Stimulated activated naive CD8-positive, alpha-beta T cell treated with anti-CD3 and anti-CD28 coated beads, Interleukin-15, Interleukin-2, amounts not matched to agents 100 ng/mL and 50 ng/mL, for 24 hours (primary cell): ENCODE measurements around the gene MATN3.

Experiments used
- H3K27ac Mint-ChIP-seq: one replicate; pipeline ENCODE4 v1.8.0; 2021; ENCODE audit warnings: mild to moderate bottlenecking, mixed read lengths
- H3K27me3 Mint-ChIP-seq: one replicate; pipeline ENCODE4 v1.8.0; 2021; ENCODE audit warnings: mixed read lengths
- H3K36me3 Mint-ChIP-seq: one replicate; pipeline ENCODE4 v1.8.0; 2021; ENCODE audit warnings: low read depth, mixed read lengths
- H3K4me1 Mint-ChIP-seq: one replicate; pipeline ENCODE4 v1.8.0; 2021; ENCODE audit warnings: low read depth, mixed read lengths
- H3K4me3 Mint-ChIP-seq: one replicate; pipeline ENCODE4 v1.8.0; 2021; ENCODE audit warnings: mild to moderate bottlenecking, mixed read lengths
- H3K9me3 Mint-ChIP-seq: one replicate; pipeline ENCODE4 v1.8.0; 2021; ENCODE audit warnings: mixed read lengths

The MATN3 gene

GRCh38 chr2:19991895-19992294, 20.6 kb downstream of the MATN3 start:
- no peaks in the 10 kb centered on the region for H3K9me3 Mint-ChIP-seq
- peaks cover 30% of the 10 kb centered on the region for H3K4me1 Mint-ChIP-seq
- H3K27me3 Mint-ChIP-seq: peaks cover 23% of the 10 kb centered on the region
- H3K4me3 Mint-ChIP-seq: no peak overlapping the region
- peaks cover 6% of the 10 kb centered on the region for H3K36me3 Mint-ChIP-seq
- no peak overlapping the region for H3K27ac Mint-ChIP-seq

GRCh38 chr2:19990416-19990728, 22.1 kb downstream of the MATN3 start:
- Mint-ChIP-seq H3K9me3 (no peaks in the 10 kb centered on the region), H3K27me3 (peaks cover 23% of the 10 kb centered on the region), H3K4me3 (peak overlapping the region; percentile 94), H3K36me3 (peaks cover 15% of the 10 kb centered on the region), H3K27ac (peak overlapping the region; percentile 77), H3K4me1 (peaks cover 30% of the 10 kb centered on the region)

DNA sequence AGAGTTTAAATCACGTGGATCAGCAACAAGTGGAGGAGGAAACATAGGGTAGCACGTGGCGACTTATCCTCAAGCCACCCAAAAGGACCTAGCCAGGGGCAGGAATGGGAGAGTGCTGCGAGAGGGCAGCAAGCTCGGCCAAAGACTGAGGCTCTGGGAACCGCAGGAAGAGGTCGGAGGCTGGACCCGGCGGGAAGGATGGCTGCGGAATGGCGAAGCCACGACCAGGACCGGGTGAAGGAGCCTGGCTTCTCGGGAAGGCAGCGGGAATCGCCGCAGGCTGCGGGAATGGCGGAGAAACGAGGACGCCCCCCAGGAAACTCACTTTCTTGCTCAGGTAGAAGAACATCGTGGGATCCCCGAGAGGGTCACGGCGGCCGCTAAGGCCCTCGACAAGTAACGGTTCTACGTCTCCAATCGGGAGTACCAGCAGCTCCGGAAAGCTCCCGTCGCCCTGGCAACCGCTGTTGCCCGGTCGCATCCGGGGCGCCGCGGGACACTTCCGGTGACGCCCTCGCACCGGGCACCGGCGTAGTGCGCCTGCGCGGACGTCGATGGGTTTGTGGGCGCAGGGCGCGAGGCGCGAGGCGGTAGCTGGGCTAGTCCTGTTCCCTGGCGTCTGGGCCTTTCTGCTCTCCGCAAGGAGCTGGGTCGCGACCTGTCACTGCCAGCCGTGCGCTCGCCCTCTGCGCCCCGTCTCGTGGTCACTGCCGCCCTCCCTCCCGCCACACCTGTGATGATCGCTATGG, 22.6 kb downstream of the MATN3 start, which contains the start of gene WDR35:
TSS of gene WDR35 (minus strand) at position 439 of the 749 bp plus-strand sequence. CDS start at position 349, 90 bp downstream.
- H3K36me3 Mint-ChIP-seq: peaks cover 15% of the 10 kb centered on the region
- H3K4me1 Mint-ChIP-seq: peaks cover 30% of the 10 kb centered on the region

DNA sequence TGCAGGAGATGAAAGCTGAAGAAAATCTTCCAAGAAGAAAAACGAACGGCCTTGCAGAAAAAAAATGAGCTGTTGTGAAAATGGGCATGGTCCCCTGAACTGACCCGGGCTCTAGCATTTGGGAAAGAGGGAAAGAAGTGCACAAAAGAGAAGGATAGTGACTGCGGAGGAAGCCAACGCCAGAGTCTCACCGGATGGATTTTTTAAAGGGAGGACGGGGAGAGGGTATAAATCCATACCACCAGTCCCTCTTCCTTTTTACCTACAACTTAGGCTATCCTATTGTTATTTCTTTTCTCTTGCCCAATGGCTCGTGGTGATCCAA, 23.2 kb downstream of the MATN3 start:
- peaks cover 30% of the 10 kb centered on the region for H3K4me1 Mint-ChIP-seq
- H3K27me3 Mint-ChIP-seq: peaks cover 20% of the 10 kb centered on the region
- H3K36me3 Mint-ChIP-seq: peaks cover 17% of the 10 kb centered on the region
- no peaks in the 10 kb centered on the region for H3K9me3 Mint-ChIP-seq
- peak overlapping the region; percentile 85 for H3K27ac Mint-ChIP-seq
- peak overlapping the region; percentile 94 for H3K4me3 Mint-ChIP-seq

More for the DNA sequence above, 22.6 kb downstream of the MATN3 start, which contains the start of gene WDR35:
- Mint-ChIP-seq H3K27me3 (peaks cover 23% of the 10 kb centered on the region), H3K9me3 (no peaks in the 10 kb centered on the region), H3K4me3 (peak within 1 kb of the TSS; percentile 94), H3K27ac (peak within 1 kb of the TSS; percentile 85)

- peak overlapping the region; percentile 94 for H3K4me3 Mint-ChIP-seq
- peaks cover 19% of the 10 kb centered on the region for H3K27me3 Mint-ChIP-seq
- no peaks in the 10 kb centered on the region for H3K9me3 Mint-ChIP-seq
- no peak overlapping the region for H3K27ac Mint-ChIP-seq
- peaks cover 30% of the 10 kb centered on the region for H3K4me1 Mint-ChIP-seq
- H3K36me3 Mint-ChIP-seq: peaks cover 21% of the 10 kb centered on the region
Observed at GRCh38 chr2:19988600-19988999, 23.9 kb downstream of the MATN3 start.

DNA sequence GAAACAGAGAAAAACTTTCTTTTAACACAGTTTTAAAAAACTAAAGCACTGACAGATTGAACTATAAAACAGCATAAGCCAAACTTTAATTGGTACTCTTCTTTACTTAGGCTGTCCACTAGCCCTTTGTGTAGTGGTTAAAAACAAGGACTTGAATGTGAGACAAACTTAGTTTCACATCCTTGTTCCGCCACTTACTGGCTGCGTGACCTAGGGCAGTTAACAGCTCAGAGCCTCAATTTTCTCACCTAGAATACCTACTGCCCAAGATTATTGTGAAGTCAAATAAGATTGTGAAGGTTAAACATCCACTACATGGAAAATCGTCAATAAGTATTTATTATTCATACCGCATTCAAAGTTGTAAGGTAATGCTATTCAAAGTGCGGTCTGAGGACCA, 24.5 kb downstream of the MATN3 start:
- peaks cover 30% of the 10 kb centered on the region for H3K4me1 Mint-ChIP-seq
- H3K4me3 Mint-ChIP-seq: peak overlapping the region; percentile 94
- H3K36me3 Mint-ChIP-seq: peaks cover 21% of the 10 kb centered on the region
- H3K9me3 Mint-ChIP-seq: no peaks in the 10 kb centered on the region
- H3K27me3 Mint-ChIP-seq: peaks cover 13% of the 10 kb centered on the region
- no peak overlapping the region for H3K27ac Mint-ChIP-seq

GRCh38 chr2:19982268-19982667, 30.2 kb downstream of the MATN3 start:
- no peak overlapping the region for H3K27ac Mint-ChIP-seq
- peaks cover 7% of the 10 kb centered on the region for H3K4me1 Mint-ChIP-seq
- peaks cover 33% of the 10 kb centered on the region for H3K36me3 Mint-ChIP-seq
- H3K9me3 Mint-ChIP-seq: no peaks in the 10 kb centered on the region
- no peaks in the 10 kb centered on the region for H3K27me3 Mint-ChIP-seq
- H3K4me3 Mint-ChIP-seq: no peak overlapping the region

GRCh38 chr2:19979932-19980331, 32.5 kb downstream of the MATN3 start:
- H3K27ac Mint-ChIP-seq: no peak overlapping the region
- peaks cover 24% of the 10 kb centered on the region for H3K36me3 Mint-ChIP-seq
- H3K9me3 Mint-ChIP-seq: no peaks in the 10 kb centered on the region
- peaks cover 5% of the 10 kb centered on the region for H3K4me1 Mint-ChIP-seq
- no peaks in the 10 kb centered on the region for H3K27me3 Mint-ChIP-seq
- H3K4me3 Mint-ChIP-seq: no peak overlapping the region

DNA sequence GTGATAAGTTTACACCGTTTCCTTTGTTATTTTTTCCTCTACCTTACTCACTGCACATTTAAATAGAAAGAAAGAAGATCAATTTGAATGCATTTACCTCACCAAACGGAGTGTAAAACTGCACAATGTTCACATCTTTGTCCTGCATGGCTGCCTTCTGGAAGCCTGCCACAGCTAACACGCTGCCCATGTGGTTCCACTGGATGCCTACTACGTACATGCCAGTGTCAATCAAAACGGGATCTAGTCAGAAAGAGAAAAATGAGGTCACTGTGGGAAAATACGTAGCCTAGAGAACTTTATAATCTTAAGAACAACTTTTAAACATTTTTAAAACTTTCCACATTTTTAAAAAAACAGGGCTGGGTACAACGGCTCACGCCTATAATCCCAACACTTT, 39.0 kb downstream of the MATN3 start:
- no peaks in the 10 kb centered on the region for H3K9me3 Mint-ChIP-seq
- H3K4me3 Mint-ChIP-seq: no peak overlapping the region
- peaks cover 9% of the 10 kb centered on the region for H3K4me1 Mint-ChIP-seq
- H3K36me3 Mint-ChIP-seq: peaks cover 28% of the 10 kb centered on the region
- H3K27ac Mint-ChIP-seq: no peak overlapping the region
- no peaks in the 10 kb centered on the region for H3K27me3 Mint-ChIP-seq

DNA sequence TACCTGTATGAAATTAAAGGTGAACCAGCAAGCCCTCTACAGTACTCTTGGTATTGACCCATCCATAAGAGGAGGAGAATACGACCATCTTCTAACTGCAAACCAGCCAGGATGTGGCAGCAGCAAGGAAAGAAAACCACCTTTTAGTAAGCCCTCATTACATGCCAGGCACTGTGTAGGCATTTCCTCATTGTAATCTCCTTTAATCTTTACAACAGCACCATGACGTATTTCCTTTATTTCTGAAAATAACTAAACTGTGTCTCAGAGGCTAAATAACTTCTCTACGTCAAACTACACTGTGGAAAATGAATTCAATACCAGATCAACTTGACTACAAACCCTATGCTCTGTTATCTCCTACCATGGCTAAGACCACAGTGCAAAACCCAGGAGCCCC, 40.8 kb downstream of the MATN3 start:
- Mint-ChIP-seq H3K4me1 (peaks cover 9% of the 10 kb centered on the region), H3K36me3 (peaks cover 35% of the 10 kb centered on the region)

DNA sequence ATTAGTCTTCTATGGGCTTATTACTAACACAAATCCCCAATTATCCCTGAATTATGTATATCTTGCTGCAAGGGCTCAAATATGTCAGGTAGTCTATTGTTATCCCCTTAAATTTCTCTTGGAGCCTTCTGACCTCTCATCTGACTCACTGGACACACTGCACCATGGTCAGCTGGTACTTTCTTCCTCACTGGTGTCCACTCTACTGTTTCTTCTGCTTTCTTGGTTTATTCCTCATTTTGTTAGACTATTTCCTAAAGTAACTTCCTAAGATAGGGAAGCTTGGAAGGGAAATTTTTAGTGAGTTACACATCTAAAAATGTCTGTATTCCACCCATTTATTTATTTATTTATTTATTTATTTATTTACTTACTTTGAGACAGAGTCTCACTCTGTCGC, 49.1 kb downstream of the MATN3 start:
- Mint-ChIP-seq H3K27me3 (no peaks in the 10 kb centered on the region), H3K9me3 (no peaks in the 10 kb centered on the region), H3K36me3 (peaks cover 52% of the 10 kb centered on the region), H3K4me1 (no peaks in the 10 kb centered on the region), H3K27ac (no peak overlapping the region), H3K4me3 (no peak overlapping the region)

More for the DNA sequence above, 40.8 kb downstream of the MATN3 start:
- H3K9me3 Mint-ChIP-seq: no peaks in the 10 kb centered on the region
- H3K4me3 Mint-ChIP-seq: no peak overlapping the region
- H3K27me3 Mint-ChIP-seq: no peaks in the 10 kb centered on the region
- H3K27ac Mint-ChIP-seq: no peak overlapping the region

- Mint-ChIP-seq H3K27me3 (no peaks in the 10 kb centered on the region), H3K27ac (no peak overlapping the region), H3K4me1 (no peaks in the 10 kb centered on the region), H3K36me3 (peaks cover 24% of the 10 kb centered on the region), H3K4me3 (no peak overlapping the region), H3K9me3 (no peaks in the 10 kb centered on the region)
Observed at GRCh38 chr2:19955544-19956422, 56.7 kb downstream of the MATN3 start.

GRCh38 chr2:19949071-19949470, 63.4 kb downstream of the MATN3 start:
- Mint-ChIP-seq H3K27me3 (no peaks in the 10 kb centered on the region), H3K4me3 (no peak overlapping the region), H3K27ac (no peak overlapping the region)

GRCh38 chr2:19947184-19947940, 65.1 kb downstream of the MATN3 start:
- H3K27ac Mint-ChIP-seq: no peak overlapping the region
- H3K4me3 Mint-ChIP-seq: no peak overlapping the region
- no peaks in the 10 kb centered on the region for H3K9me3 Mint-ChIP-seq
- no peaks in the 10 kb centered on the region for H3K4me1 Mint-ChIP-seq
- no peaks in the 10 kb centered on the region for H3K27me3 Mint-ChIP-seq
- peaks cover 45% of the 10 kb centered on the region for H3K36me3 Mint-ChIP-seq

More at GRCh38 chr2:19949071-19949470, 63.4 kb downstream of the MATN3 start:
- Mint-ChIP-seq H3K4me1 (no peaks in the 10 kb centered on the region), H3K36me3 (peaks cover 45% of the 10 kb centered on the region), H3K9me3 (no peaks in the 10 kb centered on the region)
